Choroid plexus epithelial cell (primary cell): ENCODE results near the gene MYO9A.

ENCODE experiments used
- DNase-seq: peaks from one replicate; pipeline ENCODE4 v3.0.0-alpha.2; 2010; ENCODE audit warnings: low read depth
- H3K4me3 ChIP-seq: 2 replicates; pipeline ENCODE4 v1.5.1; 2011; ENCODE audit warnings: low read depth, mild to moderate bottlenecking, control low read depth, low read length, moderate library complexity
- TF ChIP-seq, protein P1 (sequence below): conservative IDR thresholded peaks from 2 replicates; pipeline ENCODE4 v1.5.1; 2011; ENCODE audit warnings: low read depth, mild to moderate bottlenecking, control low read depth, inconsistent platforms, low read length, moderate library complexity

MYO9A gene

DNA sequence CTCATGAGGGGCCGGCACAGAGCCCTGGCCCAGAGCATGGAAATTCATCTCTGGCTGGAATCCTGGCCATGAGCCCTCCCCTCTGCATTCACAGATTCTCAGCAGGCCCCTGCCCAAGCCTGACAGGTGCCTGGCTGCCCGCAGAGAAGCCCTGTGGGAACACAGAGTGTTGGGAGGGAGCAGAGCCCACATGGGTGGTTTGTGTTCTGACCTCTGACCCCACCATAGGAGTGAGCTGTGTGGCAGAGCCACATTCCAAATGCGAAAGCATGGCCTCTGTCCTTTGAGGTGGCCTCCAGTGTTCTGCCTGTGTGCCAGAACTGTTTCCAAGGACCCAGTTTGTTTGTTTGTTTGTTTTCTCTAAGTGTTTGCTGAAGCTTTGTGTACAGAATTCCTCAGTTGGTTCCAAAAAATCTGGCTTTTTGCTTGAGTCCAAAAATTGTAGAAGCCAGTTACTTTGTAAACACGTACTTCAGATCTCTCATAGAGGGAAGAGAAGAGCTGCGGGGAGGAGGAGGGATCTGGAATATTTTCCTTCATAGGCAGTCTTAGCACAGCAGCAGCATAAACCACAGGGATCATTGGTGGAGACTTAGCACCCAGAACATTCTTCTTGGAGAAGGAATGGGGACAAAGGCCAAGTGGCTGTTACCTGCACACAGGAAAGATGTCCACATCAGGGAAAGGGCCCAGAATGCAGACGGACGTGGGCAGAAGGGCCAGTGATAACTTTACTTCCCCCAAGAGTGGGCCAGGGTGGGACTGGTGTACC lies 43.6 kb upstream of the MYO9A start:
- DNase-seq, result no peak
- TF ChIP-seq, protein P1, sequence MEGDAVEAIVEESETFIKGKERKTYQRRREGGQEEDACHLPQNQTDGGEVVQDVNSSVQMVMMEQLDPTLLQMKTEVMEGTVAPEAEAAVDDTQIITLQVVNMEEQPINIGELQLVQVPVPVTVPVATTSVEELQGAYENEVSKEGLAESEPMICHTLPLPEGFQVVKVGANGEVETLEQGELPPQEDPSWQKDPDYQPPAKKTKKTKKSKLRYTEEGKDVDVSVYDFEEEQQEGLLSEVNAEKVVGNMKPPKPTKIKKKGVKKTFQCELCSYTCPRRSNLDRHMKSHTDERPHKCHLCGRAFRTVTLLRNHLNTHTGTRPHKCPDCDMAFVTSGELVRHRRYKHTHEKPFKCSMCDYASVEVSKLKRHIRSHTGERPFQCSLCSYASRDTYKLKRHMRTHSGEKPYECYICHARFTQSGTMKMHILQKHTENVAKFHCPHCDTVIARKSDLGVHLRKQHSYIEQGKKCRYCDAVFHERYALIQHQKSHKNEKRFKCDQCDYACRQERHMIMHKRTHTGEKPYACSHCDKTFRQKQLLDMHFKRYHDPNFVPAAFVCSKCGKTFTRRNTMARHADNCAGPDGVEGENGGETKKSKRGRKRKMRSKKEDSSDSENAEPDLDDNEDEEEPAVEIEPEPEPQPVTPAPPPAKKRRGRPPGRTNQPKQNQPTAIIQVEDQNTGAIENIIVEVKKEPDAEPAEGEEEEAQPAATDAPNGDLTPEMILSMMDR, result no peak
- no peak overlapping the region for H3K4me3 ChIP-seq

DNA sequence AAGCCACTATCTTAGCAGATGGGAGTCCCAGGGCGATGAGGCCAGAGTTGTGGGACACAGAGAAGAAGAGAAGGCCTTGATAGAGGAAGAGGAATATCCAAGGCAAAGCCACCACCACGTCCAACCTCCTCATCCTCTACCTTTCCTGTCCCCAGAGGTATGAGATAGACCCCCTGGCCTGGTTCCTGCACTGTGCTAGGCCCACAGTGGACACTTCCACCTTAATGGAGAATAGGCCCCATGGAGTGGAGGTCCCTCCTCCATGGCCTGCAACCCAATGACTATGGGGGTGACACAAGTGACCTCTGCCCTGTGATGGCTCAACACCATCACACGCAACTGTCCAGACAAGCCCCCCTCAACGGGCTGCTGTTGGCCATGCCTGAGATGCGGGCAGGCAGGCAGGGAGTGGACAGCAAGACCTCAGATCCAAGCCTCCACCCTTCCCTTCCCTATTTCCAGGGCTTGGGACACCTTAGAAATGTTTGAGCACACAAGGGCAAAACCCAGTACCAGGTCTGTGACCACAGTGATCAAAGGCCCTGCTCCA lies 42.8 kb upstream of the MYO9A start:
- H3K4me3 ChIP-seq, result no peak overlapping the region
- TF ChIP-seq, protein P1, result no peak
- DNase-seq, result no peak

DNA sequence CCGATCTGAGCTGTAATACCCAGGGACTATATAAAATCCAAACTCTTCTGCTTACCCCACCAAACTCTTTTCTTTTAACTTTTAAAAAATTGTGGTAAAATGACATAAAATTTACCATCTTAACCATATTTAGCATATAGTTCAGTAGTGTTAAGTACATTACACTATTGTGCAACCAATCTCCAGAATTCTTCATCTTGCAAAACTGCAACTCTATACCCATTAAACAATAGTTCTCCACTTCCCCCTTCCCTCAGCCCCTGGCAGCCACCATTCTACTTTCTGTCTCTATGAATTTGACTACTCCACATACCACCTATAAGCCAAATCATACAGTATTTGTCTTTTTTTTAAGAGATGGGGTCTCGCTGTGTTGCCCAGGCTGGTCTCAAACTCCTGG lies 39.0 kb upstream of the MYO9A start:
- DNase-seq, result no peak
- TF ChIP-seq, protein P1, result no peak

DNA sequence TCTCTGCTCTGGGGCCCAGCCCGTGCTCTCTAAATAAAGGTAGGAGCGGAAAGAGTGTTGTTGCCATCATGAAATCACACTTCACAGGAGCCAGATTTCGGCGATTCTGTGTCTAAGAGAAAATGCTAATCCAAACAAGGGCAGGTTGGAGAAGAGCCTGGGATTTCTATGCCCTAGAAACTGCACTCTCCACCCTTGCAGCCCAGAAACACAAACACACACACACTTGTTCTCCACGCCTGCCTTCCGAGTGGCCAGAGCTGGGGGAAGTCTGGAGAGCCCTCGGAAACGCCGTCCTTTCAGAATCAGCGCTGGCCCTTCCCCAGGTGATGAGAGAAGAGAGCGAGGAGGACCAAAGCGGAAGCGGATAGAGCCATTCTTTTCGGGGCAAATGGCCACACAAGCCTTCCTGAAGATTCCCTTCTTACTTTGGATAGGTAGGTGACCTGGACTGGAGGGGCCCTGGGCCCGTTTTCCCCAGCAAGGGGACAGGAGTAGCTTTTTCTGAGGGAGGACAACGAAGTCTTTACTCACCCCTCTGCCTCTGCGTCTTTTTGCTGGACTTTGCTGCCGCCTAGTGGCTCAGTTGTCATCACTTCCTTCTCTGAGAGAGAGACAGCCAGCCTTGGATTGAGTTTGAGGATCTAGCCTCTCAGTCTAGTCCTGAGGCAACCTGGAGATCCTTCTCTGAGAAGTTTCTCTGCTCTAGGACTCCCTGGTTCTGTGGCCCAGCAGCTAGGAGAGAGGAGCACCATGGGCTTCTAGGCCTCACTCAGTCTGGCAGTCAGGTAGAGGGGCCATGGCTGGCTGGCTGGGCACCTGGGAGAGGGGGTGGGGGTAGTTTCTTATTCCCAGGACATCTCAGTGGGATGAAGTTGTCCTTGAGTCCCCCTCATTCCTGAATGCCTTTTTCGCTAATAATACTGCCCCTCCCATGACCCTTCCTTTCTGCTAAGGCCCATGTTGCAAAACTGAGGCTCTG lies 38.0 kb upstream of the MYO9A start:
- H3K4me3 ChIP-seq, result peak overlapping the region; percentile 64
- peak; percentile 88 for DNase-seq
- TF ChIP-seq, protein P1, result peak; percentile 95

More for the DNA sequence above, 39.0 kb upstream of the MYO9A start:
- no peak overlapping the region for H3K4me3 ChIP-seq

DNA sequence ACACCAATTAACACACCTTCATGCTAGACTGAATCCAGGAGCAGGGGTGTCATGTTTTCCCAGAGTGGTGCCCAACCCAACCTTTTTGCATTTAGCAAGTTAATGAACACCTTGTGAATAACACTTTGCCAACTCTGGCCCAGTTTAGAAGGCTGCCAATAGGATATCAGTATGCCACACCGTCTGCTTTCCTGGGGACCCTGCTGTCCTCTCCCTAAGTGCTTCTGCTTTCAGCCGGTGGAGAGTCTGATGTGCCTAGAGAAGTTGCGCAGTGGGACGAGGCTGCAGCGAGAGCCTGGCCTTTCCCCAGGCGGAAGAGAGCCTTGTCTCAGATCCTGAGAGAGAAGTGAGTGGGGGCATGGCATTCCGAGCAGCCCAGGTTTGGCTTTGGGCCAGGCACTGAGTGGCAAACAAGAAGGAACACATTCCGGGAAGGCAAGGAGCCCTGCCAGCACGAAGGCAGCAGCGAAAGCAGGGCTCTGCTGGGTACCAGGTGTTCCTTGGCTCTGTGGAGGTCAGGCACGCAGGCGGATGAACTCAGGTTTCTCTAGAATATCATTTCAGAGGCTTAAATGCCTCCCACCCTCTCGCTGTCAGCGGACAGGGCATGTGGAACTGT lies 37.2 kb upstream of the MYO9A start:
- no peak overlapping the region for H3K4me3 ChIP-seq
- DNase-seq, result no peak
- TF ChIP-seq, protein P1, result no peak

DNA sequence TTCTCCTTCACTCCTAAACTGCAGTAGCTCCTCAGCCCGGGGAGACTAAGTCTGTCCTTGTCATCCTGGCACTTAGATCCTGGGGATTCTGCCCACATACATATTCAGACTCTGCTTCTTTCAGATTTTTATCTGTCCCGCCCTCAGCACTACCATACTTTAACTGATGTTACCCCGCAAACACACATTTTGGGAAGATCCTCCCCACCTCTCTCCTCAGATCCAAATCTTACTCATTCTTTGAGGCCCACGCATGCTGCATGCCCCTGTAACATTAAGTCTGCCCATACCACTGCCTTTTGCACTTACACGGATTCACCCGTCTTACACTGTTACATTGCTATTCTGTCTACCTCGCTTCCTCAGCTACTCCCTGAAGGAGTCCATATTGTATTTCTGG lies 36.4 kb upstream of the MYO9A start:
- no peak for DNase-seq
- no peak overlapping the region for H3K4me3 ChIP-seq
- TF ChIP-seq, protein P1, result no peak
